Memory B cell (primary cell): ENCODE results near the gene POPDC3.

Experiments
- ATAC-seq: fragments of 150-1000 bp; cut with Tn5 transposase; 2 replicates; pipeline ENCODE4 v1.10.0; 2021; ENCODE audit warnings: low read depth, mild to moderate bottlenecking, moderate library complexity
- DNase-seq, 2 donors: peaks; one replicate each; pipeline ENCODE4 v3.0.0; 2022; ENCODE audit warnings: low spot score in 2 of 2
- H3K27ac Mint-ChIP-seq: one replicate; pipeline ENCODE4 v1.8.0; 2022; ENCODE audit warnings: mild to moderate bottlenecking, moderate library complexity, mixed read lengths
- H3K27me3 Mint-ChIP-seq: one replicate; pipeline ENCODE4 v1.8.0; 2022; ENCODE audit warnings: mixed read lengths
- H3K36me3 Mint-ChIP-seq: one replicate; pipeline ENCODE4 v1.8.0; 2022; ENCODE audit warnings: mild to moderate bottlenecking, mixed read lengths
- H3K4me1 Mint-ChIP-seq: one replicate; pipeline ENCODE4 v1.8.0; 2022; ENCODE audit warnings: mixed read lengths
- H3K4me3 Mint-ChIP-seq: one replicate; pipeline ENCODE4 v1.8.0; 2022; ENCODE audit warnings: mild to moderate bottlenecking, moderate library complexity, mixed read lengths
- H3K9me3 Mint-ChIP-seq: one replicate; pipeline ENCODE4 v1.8.0; 2022; ENCODE audit warnings: mixed read lengths

The POPDC3 gene

GRCh38 chr6:105209950-105210706, 30.3 kb upstream of the POPDC3 start:
- Mint-ChIP-seq H3K27ac (no peak overlapping the region), H3K27me3 (peaks cover 8% of the 10 kb centered on the region), H3K4me1 (peaks cover 5% of the 10 kb centered on the region), H3K9me3 (no peaks in the 10 kb centered on the region), H3K4me3 (no peak overlapping the region), H3K36me3 (no peaks in the 10 kb centered on the region)
- DNase-seq (no peak), ATAC-seq (no peak)

GRCh38 chr6:105207524-105208269, 27.9 kb upstream of the POPDC3 start:
- Mint-ChIP-seq H3K9me3 (no peaks in the 10 kb centered on the region), H3K27me3 (peaks cover 8% of the 10 kb centered on the region), H3K4me3 (no peak overlapping the region), H3K4me1 (peaks cover 5% of the 10 kb centered on the region), H3K27ac (no peak overlapping the region), H3K36me3 (no peaks in the 10 kb centered on the region)
- DNase-seq: no peak
- no peak for ATAC-seq

GRCh38 chr6:105204768-105205167, 25.0 kb upstream of the POPDC3 start:
- Mint-ChIP-seq H3K27me3 (peaks cover 8% of the 10 kb centered on the region), H3K36me3 (no peaks in the 10 kb centered on the region), H3K4me3 (no peak overlapping the region), H3K9me3 (no peaks in the 10 kb centered on the region), H3K27ac (no peak overlapping the region), H3K4me1 (no peaks in the 10 kb centered on the region)
- no peak for ATAC-seq
- no peak for DNase-seq

GRCh38 chr6:105204331-105204730, 24.5 kb upstream of the POPDC3 start:
- ATAC-seq: no peak
- H3K9me3 Mint-ChIP-seq: no peaks in the 10 kb centered on the region
- DNase-seq: no peak
- no peaks in the 10 kb centered on the region for H3K4me1 Mint-ChIP-seq
- H3K27me3 Mint-ChIP-seq: peaks cover 8% of the 10 kb centered on the region
- H3K4me3 Mint-ChIP-seq: no peak overlapping the region
- no peak overlapping the region for H3K27ac Mint-ChIP-seq
- no peaks in the 10 kb centered on the region for H3K36me3 Mint-ChIP-seq

GRCh38 chr6:105202486-105202885, 22.7 kb upstream of the POPDC3 start:
- no peak for ATAC-seq
- no peak for DNase-seq
- H3K36me3 Mint-ChIP-seq: no peaks in the 10 kb centered on the region
- H3K9me3 Mint-ChIP-seq: no peaks in the 10 kb centered on the region
- H3K4me1 Mint-ChIP-seq: no peaks in the 10 kb centered on the region
- no peak overlapping the region for H3K27ac Mint-ChIP-seq
- H3K4me3 Mint-ChIP-seq: no peak overlapping the region
- H3K27me3 Mint-ChIP-seq: peaks cover 8% of the 10 kb centered on the region

- Mint-ChIP-seq H3K36me3 (no peaks in the 10 kb centered on the region), H3K27me3 (peaks cover 5% of the 10 kb centered on the region), H3K4me1 (no peaks in the 10 kb centered on the region), H3K4me3 (no peak overlapping the region), H3K27ac (no peak overlapping the region), H3K9me3 (peaks cover 3% of the 10 kb centered on the region)
- no peak for ATAC-seq
- DNase-seq: no peak
Observed at GRCh38 chr6:105200133-105200730, 20.4 kb upstream of the POPDC3 start.

- Mint-ChIP-seq H3K9me3 (peaks cover 3% of the 10 kb centered on the region), H3K4me3 (no peak overlapping the region), H3K27ac (no peak overlapping the region), H3K27me3 (peaks cover 7% of the 10 kb centered on the region), H3K4me1 (no peaks in the 10 kb centered on the region), H3K36me3 (no peaks in the 10 kb centered on the region)
- ATAC-seq (no peak), DNase-seq (no peak)
Observed at GRCh38 chr6:105199711-105200110, 19.9 kb upstream of the POPDC3 start.

- ATAC-seq: no peak
- Mint-ChIP-seq H3K4me1 (no peaks in the 10 kb centered on the region), H3K9me3 (peaks cover 3% of the 10 kb centered on the region), H3K27ac (no peak overlapping the region), H3K27me3 (peaks cover 9% of the 10 kb centered on the region), H3K4me3 (no peak overlapping the region), H3K36me3 (no peaks in the 10 kb centered on the region)
- no peak for DNase-seq
Observed at GRCh38 chr6:105196076-105196475, 16.3 kb upstream of the POPDC3 start.

GRCh38 chr6:105194591-105194990, 14.8 kb upstream of the POPDC3 start:
- no peak overlapping the region for H3K27ac Mint-ChIP-seq
- H3K27me3 Mint-ChIP-seq: peaks cover 9% of the 10 kb centered on the region
- H3K9me3 Mint-ChIP-seq: peaks cover 3% of the 10 kb centered on the region
- H3K36me3 Mint-ChIP-seq: no peaks in the 10 kb centered on the region
- ATAC-seq: no peak
- no peak overlapping the region for H3K4me3 Mint-ChIP-seq
- no peak for DNase-seq
- no peaks in the 10 kb centered on the region for H3K4me1 Mint-ChIP-seq

GRCh38 chr6:105194106-105194505, 14.3 kb upstream of the POPDC3 start:
- DNase-seq: no peak
- Mint-ChIP-seq H3K27ac (no peak overlapping the region), H3K4me1 (no peaks in the 10 kb centered on the region), H3K9me3 (peaks cover 3% of the 10 kb centered on the region), H3K36me3 (no peaks in the 10 kb centered on the region), H3K4me3 (no peak overlapping the region), H3K27me3 (peaks cover 11% of the 10 kb centered on the region)
- no peak for ATAC-seq

- H3K27ac Mint-ChIP-seq: no peak overlapping the region
- H3K27me3 Mint-ChIP-seq: peaks cover 11% of the 10 kb centered on the region
- H3K36me3 Mint-ChIP-seq: no peaks in the 10 kb centered on the region
- H3K4me3 Mint-ChIP-seq: no peak overlapping the region
- ATAC-seq (no peak), DNase-seq (no peak)
- H3K4me1 Mint-ChIP-seq: no peaks in the 10 kb centered on the region
- H3K9me3 Mint-ChIP-seq: peaks cover 3% of the 10 kb centered on the region
Observed at GRCh38 chr6:105193647-105194046, 13.8 kb upstream of the POPDC3 start.

- Mint-ChIP-seq H3K4me3 (no peak overlapping the region), H3K9me3 (peaks cover 3% of the 10 kb centered on the region), H3K27ac (no peak overlapping the region), H3K36me3 (no peaks in the 10 kb centered on the region), H3K4me1 (no peaks in the 10 kb centered on the region), H3K27me3 (peaks cover 11% of the 10 kb centered on the region)
- ATAC-seq (no peak), DNase-seq (no peak)
Observed at GRCh38 chr6:105192707-105193465, 13.1 kb upstream of the POPDC3 start.

- H3K4me1 Mint-ChIP-seq: no peaks in the 10 kb centered on the region
- DNase-seq (no peak), ATAC-seq (no peak)
- H3K4me3 Mint-ChIP-seq: no peak overlapping the region
- peaks cover 3% of the 10 kb centered on the region for H3K9me3 Mint-ChIP-seq
- H3K36me3 Mint-ChIP-seq: no peaks in the 10 kb centered on the region
- no peak overlapping the region for H3K27ac Mint-ChIP-seq
- peaks cover 16% of the 10 kb centered on the region for H3K27me3 Mint-ChIP-seq
Observed at GRCh38 chr6:105191351-105191750, 11.5 kb upstream of the POPDC3 start.
